Loucy (cell line): ENCODE measurements around the gene USP4.

Source experiments
- H2AFZ ChIP-seq: fragments of 200-600 bp; sonication (generic); 2 replicates; pipeline ENCODE4 v1.6.0; 2016; ENCODE audit warnings: antibody characterized with exemption, mild to moderate bottlenecking, low read length, moderate library complexity
- H3F3A ChIP-seq: fragments of 200-600 bp; 2 replicates; pipeline ENCODE4 v1.6.0; 2016; ENCODE audit warnings: antibody characterized with exemption, low read depth, mild to moderate bottlenecking
- H3K27me3 ChIP-seq: fragments of 200-600 bp; sonication (generic); 2 replicates; pipeline ENCODE4 v1.6.1; 2014; ENCODE audit warnings: low read length, mild to moderate bottlenecking; ENCODE audit not compliant: insufficient read depth, poor library complexity, severe bottlenecking
- H3K36me3 ChIP-seq: fragments of 200-600 bp; sonication (generic); 2 replicates; pipeline ENCODE4 v1.6.1; 2016; ENCODE audit warnings: low read length; ENCODE audit not compliant: insufficient read depth
- H3K4me1 ChIP-seq: fragments of 200-600 bp; sonication (generic); 2 replicates; pipeline ENCODE4 v1.5.1; 2014; ENCODE audit warnings: low read length, mild to moderate bottlenecking; ENCODE audit not compliant: insufficient read depth, poor library complexity, severe bottlenecking
- H3K4me2 ChIP-seq: fragments of 200-600 bp; sonication (generic); 2 replicates; pipeline ENCODE4 v1.6.0; 2014; ENCODE audit warnings: antibody characterized with exemption, low read length, low read depth, mild to moderate bottlenecking; ENCODE audit not compliant: poor library complexity, severe bottlenecking
- H3K4me3 ChIP-seq: fragments of 200-600 bp; sonication (generic); 2 replicates; pipeline ENCODE4 v1.5.1; 2014; ENCODE audit warnings: low read length, mild to moderate bottlenecking, mixed read lengths; ENCODE audit not compliant: poor library complexity, severe bottlenecking
- H3K79me2 ChIP-seq: fragments of 200-600 bp; sonication (generic); 2 replicates; pipeline ENCODE4 v1.6.1; 2014; ENCODE audit warnings: low read length; ENCODE audit not compliant: insufficient read depth
- H3K9ac ChIP-seq: fragments of 200-600 bp; sonication (generic); 2 replicates; pipeline ENCODE4 v1.6.0; 2014; ENCODE audit warnings: mild to moderate bottlenecking, low read depth, low read length, moderate library complexity; ENCODE audit not compliant: poor library complexity, severe bottlenecking
- H3K9me2 ChIP-seq: fragments of 200-600 bp; sonication (generic); replicated peaks from 2 replicates; pipeline ENCODE4 v1.6.1; 2016; ENCODE audit warnings: low read depth, low read length, mixed read lengths
- H3K9me3 ChIP-seq: fragments of 200-600 bp; sonication (generic); 2 replicates; pipeline ENCODE4 v1.6.1; 2014; ENCODE audit warnings: mild to moderate bottlenecking, antibody characterized with exemption, low read length, low read depth; ENCODE audit not compliant: insufficient read depth
- H4K20me1 ChIP-seq: fragments of 200-600 bp; sonication (generic); 2 replicates; pipeline ENCODE4 v1.6.0; 2014; ENCODE audit warnings: antibody characterized with exemption, low read length, mild to moderate bottlenecking; ENCODE audit not compliant: insufficient read depth, poor library complexity, severe bottlenecking
- CTCF ChIP-seq: fragments of 200-600 bp; sonication (generic); conservative IDR thresholded peaks from 2 replicates; pipeline ENCODE4 v1.5.1; 2014; ENCODE audit warnings: mild to moderate bottlenecking, antibody characterized with exemption, low read length
- EZH2phosphoT487 ChIP-seq: fragments of 200-600 bp; IDR thresholded peaks from 2 replicates; pipeline ENCODE4 v1.6.1; 2018; ENCODE audit warnings: antibody characterized with exemption, mild to moderate bottlenecking, moderate library complexity, borderline replicate concordance

Gene USP4

GRCh38 chr3:49311283-49311682, 28.6 kb downstream of the USP4 start:
- Histone ChIP-seq H3K9me2 (no peaks in the 10 kb centered on the region), H3K79me2 (no peaks in the 10 kb centered on the region), H4K20me1 (no peaks in the 10 kb centered on the region), H3K9me3 (no peaks in the 10 kb centered on the region), H3K9ac (no peak overlapping the region), H2AFZ (no peak overlapping the region), H3F3A (no peaks in the 10 kb centered on the region), H3K4me2 (no peak overlapping the region), H3K4me3 (no peak overlapping the region), H3K27me3 (no peaks in the 10 kb centered on the region), H3K4me1 (no peaks in the 10 kb centered on the region), H3K36me3 (peaks cover 33% of the 10 kb centered on the region; the same call in 1 of the 2 replicates)
- TF ChIP-seq CTCF = no peak
- TF ChIP-seq EZH2phosphoT487 = no peak

- H3K9ac ChIP-seq = no peak overlapping the region
- H4K20me1 ChIP-seq = no peaks in the 10 kb centered on the region
- H3K36me3 ChIP-seq = peaks cover 35% of the 10 kb centered on the region; the same call in 1 of the 2 replicates
Measured at GRCh38 chr3:49310677-49311076, 29.2 kb downstream of the USP4 start.

GRCh38 chr3:49305608-49306007, 34.2 kb downstream of the USP4 start:
- Histone ChIP-seq H3K36me3 (peaks cover 64% of the 10 kb centered on the region; the same call in 1 of the 2 replicates), H3K79me2 (no peaks in the 10 kb centered on the region), H3F3A (no peaks in the 10 kb centered on the region), H4K20me1 (no peaks in the 10 kb centered on the region), H3K4me1 (no peaks in the 10 kb centered on the region), H2AFZ (no peak overlapping the region), H3K9me2 (no peaks in the 10 kb centered on the region), H3K4me3 (no peak overlapping the region), H3K9me3 (no peaks in the 10 kb centered on the region), H3K27me3 (no peaks in the 10 kb centered on the region), H3K4me2 (no peak overlapping the region), H3K9ac (no peak overlapping the region)
- TF ChIP-seq CTCF = no peak
- no peak for TF ChIP-seq EZH2phosphoT487

More at GRCh38 chr3:49310677-49311076, 29.2 kb downstream of the USP4 start:
- H3K4me2 ChIP-seq = no peak overlapping the region
- no peak overlapping the region for H2AFZ ChIP-seq
- H3K9me3 ChIP-seq = no peaks in the 10 kb centered on the region
- H3F3A ChIP-seq = no peaks in the 10 kb centered on the region
- no peak for TF ChIP-seq CTCF
- TF ChIP-seq EZH2phosphoT487 = no peak
- no peak overlapping the region for H3K4me3 ChIP-seq
- H3K27me3 ChIP-seq = no peaks in the 10 kb centered on the region
- H3K4me1 ChIP-seq = no peaks in the 10 kb centered on the region
- H3K79me2 ChIP-seq = no peaks in the 10 kb centered on the region
- no peaks in the 10 kb centered on the region for H3K9me2 ChIP-seq
